ENCODE results near the gene LIMCH1. TPM values are rescaled to one million over a fixed set of nuclear protein-coding genes. Genes with fewer than 3 reads are reported as not detected.

The LIMCH1 gene
- total and polyA plus RNA-seq, 3 donors from 2014 or later = 14.0 to 20.9 (median 18.6) TPM

DNA sequence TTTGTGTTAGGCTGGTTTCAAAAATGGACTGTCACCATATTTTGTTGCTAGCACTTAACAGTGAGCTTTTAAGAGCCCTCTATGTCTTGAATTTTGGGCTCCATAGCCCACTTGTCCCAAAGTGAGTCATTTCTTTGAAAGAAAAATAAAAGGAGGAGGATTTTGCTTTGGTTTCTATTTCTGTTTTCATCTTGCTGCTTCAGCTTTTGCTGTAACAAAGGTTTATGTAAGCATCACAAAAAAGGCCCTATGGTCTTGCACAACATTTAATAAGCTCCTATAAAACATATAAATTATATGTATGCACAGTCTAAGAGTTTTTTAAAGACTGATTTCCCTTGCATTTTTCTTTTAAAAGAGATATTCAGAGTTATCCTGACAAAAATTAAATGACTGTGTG, 105.4 kb downstream of the LIMCH1 start:
- H3K9me3 ChIP-seq = no peaks in the 10 kb centered on the region
- H3K27me3 ChIP-seq = no peaks in the 10 kb centered on the region
- intact Hi-C loops (cut with DNase I; ENCODE audit: low total_unique reads) = loop anchor here (5.0 kb wide), 1 partner anchor 361 kb away; no protein-coding TSS in a partner anchor
- no peak overlapping the region for H3K27ac ChIP-seq
- H3K4me1 ChIP-seq = no peaks in the 10 kb centered on the region
- no peak for DNase-seq
- H3K4me3 ChIP-seq = no peak overlapping the region
- TF ChIP-seq POLR2A (IDR thresholded peaks at IDR 0.05) = no peak
- TF ChIP-seq, protein P1, sequence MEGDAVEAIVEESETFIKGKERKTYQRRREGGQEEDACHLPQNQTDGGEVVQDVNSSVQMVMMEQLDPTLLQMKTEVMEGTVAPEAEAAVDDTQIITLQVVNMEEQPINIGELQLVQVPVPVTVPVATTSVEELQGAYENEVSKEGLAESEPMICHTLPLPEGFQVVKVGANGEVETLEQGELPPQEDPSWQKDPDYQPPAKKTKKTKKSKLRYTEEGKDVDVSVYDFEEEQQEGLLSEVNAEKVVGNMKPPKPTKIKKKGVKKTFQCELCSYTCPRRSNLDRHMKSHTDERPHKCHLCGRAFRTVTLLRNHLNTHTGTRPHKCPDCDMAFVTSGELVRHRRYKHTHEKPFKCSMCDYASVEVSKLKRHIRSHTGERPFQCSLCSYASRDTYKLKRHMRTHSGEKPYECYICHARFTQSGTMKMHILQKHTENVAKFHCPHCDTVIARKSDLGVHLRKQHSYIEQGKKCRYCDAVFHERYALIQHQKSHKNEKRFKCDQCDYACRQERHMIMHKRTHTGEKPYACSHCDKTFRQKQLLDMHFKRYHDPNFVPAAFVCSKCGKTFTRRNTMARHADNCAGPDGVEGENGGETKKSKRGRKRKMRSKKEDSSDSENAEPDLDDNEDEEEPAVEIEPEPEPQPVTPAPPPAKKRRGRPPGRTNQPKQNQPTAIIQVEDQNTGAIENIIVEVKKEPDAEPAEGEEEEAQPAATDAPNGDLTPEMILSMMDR (IDR thresholded peaks at IDR 0.05) = no peak
- H3K36me3 ChIP-seq (ENCODE audit: low read depth, missing control alignments) = no peaks in the 10 kb centered on the region

DNA sequence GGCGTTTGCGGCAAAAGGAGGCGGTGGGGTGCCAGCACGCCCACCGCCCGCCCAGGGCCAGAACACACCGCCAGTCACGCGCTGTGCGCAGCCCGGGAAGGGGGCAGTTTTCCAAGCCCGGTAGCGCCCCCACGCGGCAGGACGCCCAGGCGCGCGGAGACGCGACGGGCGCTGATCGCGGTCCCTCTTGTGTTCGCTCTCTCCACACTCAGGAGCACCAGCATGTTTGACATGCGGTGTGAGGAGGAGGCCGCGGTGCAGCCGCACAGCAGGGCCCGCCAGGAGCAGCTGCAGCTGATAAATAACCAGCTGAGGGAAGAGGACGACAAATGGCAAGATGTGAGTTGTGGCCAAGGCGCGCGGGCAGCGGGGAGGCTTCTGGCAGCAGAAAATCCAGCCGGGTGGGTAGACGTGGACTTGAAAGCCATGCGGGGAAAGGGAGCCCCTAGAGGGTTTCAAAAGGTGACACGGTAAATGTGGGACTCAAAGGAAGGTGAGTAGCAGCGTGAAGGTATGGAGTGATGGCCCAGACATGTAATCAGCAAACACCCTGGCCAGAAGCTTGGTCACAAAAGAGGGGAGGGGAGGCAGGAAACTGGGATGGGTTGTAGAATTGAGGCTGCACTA, 106.4 kb downstream of the LIMCH1 start:
- peak; percentile 84 for DNase-seq
- intact Hi-C loops (cut with DNase I; ENCODE audit: low total_unique reads) = loop anchor here (5.0 kb wide), 1 partner anchor 362 kb away; no protein-coding TSS in a partner anchor
- 8 to 9% methylated on average over 36 to 41 of the region's 41 CpGs for WGBS, 2 donors
- TF ChIP-seq POLR2A (IDR thresholded peaks at IDR 0.05) = no peak
- TF ChIP-seq, protein P1 (IDR thresholded peaks at IDR 0.05) = peak; percentile 66 to 92 (median 82)
- no peaks in the 10 kb centered on the region for H3K9me3 ChIP-seq
- no peaks in the 10 kb centered on the region for H3K4me1 ChIP-seq
- no peak overlapping the region for H3K27ac ChIP-seq
- H3K27me3 ChIP-seq = no peaks in the 10 kb centered on the region
- H3K4me3 ChIP-seq = peak overlapping the region; percentile 10 to 11
- no peaks in the 10 kb centered on the region for H3K36me3 ChIP-seq (ENCODE audit: low read depth, missing control alignments)

DNA sequence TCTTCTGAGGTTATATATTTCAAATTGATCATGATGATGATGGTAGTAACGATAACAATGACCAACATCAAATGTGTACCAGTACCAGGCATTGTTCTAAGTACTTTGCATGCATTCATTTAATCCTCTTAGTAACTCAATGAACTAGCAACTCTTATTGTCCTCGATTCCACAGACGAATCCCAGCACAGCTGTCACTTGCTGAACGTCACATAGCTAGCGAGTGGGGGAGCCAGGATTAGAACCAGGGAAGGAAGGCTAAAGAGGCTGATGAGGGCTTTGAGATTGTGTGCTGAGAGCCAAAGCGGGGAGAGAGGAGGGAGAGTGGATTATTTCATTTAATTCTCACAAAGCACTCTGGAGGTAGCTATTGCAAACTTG, 106.9 kb downstream of the LIMCH1 start:
- DNase-seq = no peak
- TF ChIP-seq, protein P1 (IDR thresholded peaks at IDR 0.05) = no peak
- TF ChIP-seq POLR2A (IDR thresholded peaks at IDR 0.05) = no peak
- Histone ChIP-seq H3K36me3 (ENCODE audit: low read depth, missing control alignments) (no peaks in the 10 kb centered on the region), H3K4me3 (no peak overlapping the region), H3K27me3 (no peaks in the 10 kb centered on the region), H3K9me3 (no peaks in the 10 kb centered on the region), H3K4me1 (no peaks in the 10 kb centered on the region), H3K27ac (no peak overlapping the region)
- intact Hi-C loops (cut with DNase I; ENCODE audit: low total_unique reads) = loop anchor here (5.0 kb wide), 1 partner anchor 363 kb away; no protein-coding TSS in a partner anchor
- WGBS, 2 donors = 71 to 79% methylated on average over 6 of the region's 6 CpGs

DNA sequence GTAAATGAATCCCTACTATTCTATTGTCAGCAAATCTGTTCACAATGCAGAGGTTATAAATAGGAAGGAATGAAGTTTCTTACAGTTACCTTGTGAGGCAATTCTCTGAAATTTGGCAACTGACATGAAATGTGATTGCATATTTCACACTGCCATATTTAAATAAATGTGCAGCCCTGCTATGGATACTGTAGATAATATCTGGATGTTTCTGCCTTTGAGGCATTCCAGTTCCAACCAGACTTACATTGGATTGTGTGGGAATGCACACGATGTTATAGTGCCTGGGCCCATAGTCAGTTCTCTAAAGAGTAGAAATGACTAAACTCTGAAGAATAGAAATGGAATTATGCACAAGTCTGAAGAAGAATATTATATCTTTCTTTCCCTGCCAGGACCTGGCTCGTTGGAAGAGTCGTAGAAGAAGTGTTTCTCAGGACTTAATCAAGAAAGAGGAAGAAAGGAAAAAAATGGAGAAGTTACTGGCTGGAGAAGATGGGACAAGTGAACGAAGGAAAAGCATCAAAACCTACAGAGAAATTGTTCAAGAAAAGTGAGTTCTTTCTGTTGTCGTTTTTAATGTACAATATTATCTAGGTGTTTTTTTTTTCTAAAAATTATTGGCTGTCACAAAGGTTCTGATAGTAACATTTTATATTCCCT, 107.9 kb downstream of the LIMCH1 start:
- Histone ChIP-seq H3K36me3 (ENCODE audit: low read depth, missing control alignments) (no peaks in the 10 kb centered on the region), H3K4me3 (no peak overlapping the region), H3K27me3 (no peaks in the 10 kb centered on the region), H3K27ac (no peak overlapping the region), H3K4me1 (no peaks in the 10 kb centered on the region), H3K9me3 (no peaks in the 10 kb centered on the region)
- no peak for TF ChIP-seq POLR2A (IDR thresholded peaks at IDR 0.05)
- TF ChIP-seq, protein P1 (IDR thresholded peaks at IDR 0.05) = no peak
- whole genome bisulfite sequencing, 2 donors = 86 to 88% methylated on average over 5 of the region's 5 CpGs
- DNase-seq = no peak
- intact Hi-C loops (cut with DNase I; ENCODE audit: low total_unique reads) = no loop called here

Measured in testis (tissue), 3 donors.